Adrenal gland (tissue), 5 donors: ENCODE results near the gene C12orf42.

Experiments
- POLR2A ChIP-seq, 2 donors: fragments of 450-650 bp; IDR thresholded peaks; one replicate each; pipeline ENCODE4 v1.6.1; 2017; ENCODE audit warnings: antibody characterized with exemption in 2 of 2, mild to moderate bottlenecking in 2 of 2, moderate library complexity in 1 of 2
- TF ChIP-seq, protein P1 (sequence below), 6 experiments: fragments of 450-650 bp in 4 of 6; fragments of 200-600 bp in 2 of 6; sonication (generic) in 1 of 6; IDR thresholded peaks; 1 replicate in 5 of 6; 2 replicates in 1 of 6; pipeline versions ENCODE4 v1.5.1 to v1.8.0; 2016 to 2021; ENCODE audit warnings: antibody characterized with exemption in 6 of 6, mild to moderate bottlenecking in 2 of 6, moderate library complexity in 1 of 6
- donor health status: DM: no; HTN: no; CAD: no.

DNA sequence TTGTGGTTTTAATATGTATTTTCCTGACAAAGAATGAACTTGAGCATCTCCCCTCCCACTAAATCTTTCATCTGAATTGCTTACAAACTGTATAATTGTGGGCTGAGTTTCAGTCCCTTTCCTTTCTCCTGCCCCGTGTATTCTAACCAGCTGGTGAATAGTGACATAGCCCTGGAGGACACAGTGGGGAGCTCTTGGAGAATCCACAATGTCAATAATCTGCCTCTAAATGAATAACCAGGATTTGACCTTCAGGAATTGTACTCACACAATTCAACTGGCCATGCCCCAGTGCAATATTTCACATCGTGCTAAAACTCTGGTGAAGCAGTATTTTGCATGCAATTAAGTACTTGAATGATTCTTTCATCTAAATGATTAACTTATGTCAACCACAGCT lies 177.2 kb downstream of the C12orf42 start:
- TF ChIP-seq, protein P1, sequence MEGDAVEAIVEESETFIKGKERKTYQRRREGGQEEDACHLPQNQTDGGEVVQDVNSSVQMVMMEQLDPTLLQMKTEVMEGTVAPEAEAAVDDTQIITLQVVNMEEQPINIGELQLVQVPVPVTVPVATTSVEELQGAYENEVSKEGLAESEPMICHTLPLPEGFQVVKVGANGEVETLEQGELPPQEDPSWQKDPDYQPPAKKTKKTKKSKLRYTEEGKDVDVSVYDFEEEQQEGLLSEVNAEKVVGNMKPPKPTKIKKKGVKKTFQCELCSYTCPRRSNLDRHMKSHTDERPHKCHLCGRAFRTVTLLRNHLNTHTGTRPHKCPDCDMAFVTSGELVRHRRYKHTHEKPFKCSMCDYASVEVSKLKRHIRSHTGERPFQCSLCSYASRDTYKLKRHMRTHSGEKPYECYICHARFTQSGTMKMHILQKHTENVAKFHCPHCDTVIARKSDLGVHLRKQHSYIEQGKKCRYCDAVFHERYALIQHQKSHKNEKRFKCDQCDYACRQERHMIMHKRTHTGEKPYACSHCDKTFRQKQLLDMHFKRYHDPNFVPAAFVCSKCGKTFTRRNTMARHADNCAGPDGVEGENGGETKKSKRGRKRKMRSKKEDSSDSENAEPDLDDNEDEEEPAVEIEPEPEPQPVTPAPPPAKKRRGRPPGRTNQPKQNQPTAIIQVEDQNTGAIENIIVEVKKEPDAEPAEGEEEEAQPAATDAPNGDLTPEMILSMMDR (IDR thresholded peaks at IDR 0.05) = no peak
- TF ChIP-seq POLR2A (IDR thresholded peaks at IDR 0.05) = no peak
